PFSK-1 (cell line): ENCODE data around the gene IL6ST.

Source experiments
- FOXP2 ChIP-seq: optimal IDR thresholded peaks from 2 replicates; pipeline ENCODE3; 2011; ENCODE audit warnings: borderline replicate concordance, control low read depth, inconsistent platforms; ENCODE audit not compliant: insufficient read depth; ENCODE audit errors: extremely low read length, extremely low read depth
- POLR2AphosphoS5 ChIP-seq: IDR thresholded peaks from 2 replicates; pipeline ENCODE4 v1.6.1; 2012; ENCODE audit warnings: low read depth, mild to moderate bottlenecking, control low read depth, low read length, moderate library complexity
- REST ChIP-seq, 2 experiments: IDR thresholded peaks; 2 replicates each; pipeline versions ENCODE4 v1.6.1 to v1.8.0; 2011 to 2012; ENCODE audit warnings: low read depth in 2 of 2, low read length in 2 of 2, control low read depth in 1 of 2, inconsistent platforms in 1 of 2, mild to moderate bottlenecking in 1 of 2, moderate library complexity in 1 of 2; ENCODE audit not compliant: insufficient read depth in 1 of 2
- SIN3A ChIP-seq: IDR thresholded peaks from 2 replicates; pipeline ENCODE4 v1.6.1; 2012; ENCODE audit warnings: mild to moderate bottlenecking, low read length, moderate library complexity, borderline replicate concordance; ENCODE audit not compliant: insufficient read depth
- TAF1 ChIP-seq: IDR thresholded peaks from 2 replicates; pipeline ENCODE4 v1.6.1; 2012; ENCODE audit warnings: low read length, control low read depth, borderline replicate concordance; ENCODE audit not compliant: insufficient read depth

The IL6ST gene

GRCh38 chr5:55923865-55924500 lies 70.8 kb downstream of the IL6ST start:
- TF ChIP-seq POLR2AphosphoS5: no peak
- no peak for TF ChIP-seq TAF1
- no peak for TF ChIP-seq REST (IDR thresholded peaks at IDR 0.05; ENCODE audit: insufficient read depth in 1 of 2, low read depth in 2 of 2, low read length in 2 of 2)
- no peak for TF ChIP-seq FOXP2
- TF ChIP-seq SIN3A: no peak

DNA sequence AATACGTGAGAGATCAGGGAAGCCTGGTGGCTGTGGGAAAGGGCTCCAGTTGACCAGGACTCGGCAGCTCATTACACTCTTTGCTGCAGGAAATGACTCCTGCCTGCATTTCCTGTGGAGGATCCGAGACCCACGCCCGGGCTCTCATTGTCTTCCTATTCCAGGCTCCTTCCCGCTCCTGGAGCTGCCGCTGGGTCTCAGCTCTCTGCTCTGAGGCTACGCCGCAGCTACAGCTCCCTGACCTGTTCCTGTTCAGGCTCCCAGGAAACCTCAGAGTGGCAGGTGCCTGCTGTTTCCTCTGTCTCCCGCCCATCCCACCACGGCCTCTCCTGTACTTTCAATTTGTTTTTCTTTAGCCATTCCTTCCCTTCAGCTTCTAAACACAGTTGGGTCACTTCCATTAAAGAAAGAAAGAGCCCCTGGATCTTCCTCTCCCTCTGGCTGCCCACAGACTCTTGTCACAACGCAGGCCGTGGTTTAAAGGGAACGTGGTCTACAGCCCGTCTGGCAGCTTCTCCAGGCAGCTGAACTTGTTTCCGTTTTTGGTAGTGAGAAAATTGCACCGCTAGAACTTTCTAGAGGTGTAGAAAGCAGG lies 71.5 kb downstream of the IL6ST start:
- no peak for TF ChIP-seq REST (IDR thresholded peaks at IDR 0.05; ENCODE audit: insufficient read depth in 1 of 2, low read depth in 2 of 2, low read length in 2 of 2)
- peak; percentile 48; the same call in 1 of the 2 replicates for TF ChIP-seq POLR2AphosphoS5

GRCh38 chr5:55921617-55922016 lies 73.1 kb downstream of the IL6ST start:
- TF ChIP-seq REST (IDR thresholded peaks at IDR 0.05; ENCODE audit: insufficient read depth in 1 of 2, low read depth in 2 of 2, low read length in 2 of 2) (no peak), FOXP2 (no peak), POLR2AphosphoS5 (no peak), SIN3A (no peak), TAF1 (no peak)

DNA sequence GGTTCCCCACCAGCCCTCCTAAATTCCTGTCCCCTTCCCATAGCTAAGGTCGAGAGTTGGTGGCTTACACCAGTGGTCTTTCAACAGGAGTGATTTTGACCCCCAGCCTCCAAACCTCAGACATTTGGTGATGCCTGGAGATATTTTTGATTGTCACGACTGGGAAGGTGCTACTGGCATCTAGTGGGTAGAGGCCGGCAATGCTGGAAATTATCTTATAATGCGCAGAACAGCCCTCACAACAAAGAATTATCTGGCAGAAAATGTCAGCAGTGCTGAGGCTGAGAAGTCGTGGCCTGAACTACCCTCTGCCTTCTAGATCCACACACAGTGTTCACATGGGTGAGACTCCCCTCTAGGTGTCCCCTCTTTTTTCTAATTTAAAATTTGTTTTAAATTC lies 74.0 kb downstream of the IL6ST start:
- TF ChIP-seq REST (IDR thresholded peaks at IDR 0.05; ENCODE audit: insufficient read depth in 1 of 2, low read depth in 2 of 2, low read length in 2 of 2) (no peak), TAF1 (no peak), FOXP2 (no peak), POLR2AphosphoS5 (no peak), SIN3A (no peak)

DNA sequence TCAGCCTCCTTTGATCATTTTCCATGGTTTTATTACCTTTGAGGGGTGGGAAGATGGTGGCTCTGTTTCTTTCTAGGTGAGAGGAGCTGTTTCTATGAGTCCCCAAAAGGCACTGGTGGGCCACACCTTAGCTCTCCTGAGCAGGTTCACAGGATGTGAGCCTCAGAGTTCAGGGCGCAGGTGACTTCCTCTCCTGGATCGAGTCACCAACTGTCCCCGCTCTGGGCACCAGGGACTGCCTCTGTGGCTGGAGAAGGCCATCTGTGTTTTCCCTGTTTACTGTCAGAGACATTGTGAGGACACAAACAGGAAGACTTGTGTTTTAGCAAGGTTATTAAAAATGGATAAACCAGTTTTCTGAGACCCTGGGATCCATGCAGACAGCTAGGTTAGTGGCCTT lies 75.1 kb downstream of the IL6ST start:
- no peak for TF ChIP-seq TAF1
- no peak for TF ChIP-seq POLR2AphosphoS5
- no peak for TF ChIP-seq REST (IDR thresholded peaks at IDR 0.05; ENCODE audit: insufficient read depth in 1 of 2, low read depth in 2 of 2, low read length in 2 of 2)
- no peak for TF ChIP-seq FOXP2
- no peak for TF ChIP-seq SIN3A
